SU-DHL-6 (cell line): Measurements from ENCODE around the gene MED23.

Experiments used
- H2AFZ ChIP-seq: fragments of 200-600 bp; sonication (generic); 2 replicates; pipeline ENCODE4 v1.6.1; 2014; ENCODE audit warnings: low read depth, mild to moderate bottlenecking, moderate library complexity, mixed read lengths, antibody characterized with exemption, low read length; ENCODE audit not compliant: severe bottlenecking
- H3F3A ChIP-seq: fragments of 200-600 bp; shearing (Covaris generic); 2 replicates; pipeline ENCODE4 v1.6.0; 2016; ENCODE audit warnings: antibody characterized with exemption, mild to moderate bottlenecking; ENCODE audit not compliant: insufficient read depth
- H3K27ac ChIP-seq: fragments of 200-600 bp; sonication (generic); 2 replicates; pipeline ENCODE4 v1.5.1; 2016; ENCODE audit warnings: low read depth, mild to moderate bottlenecking, low read length, moderate library complexity, mixed read lengths
- H3K27me3 ChIP-seq: fragments of 200-600 bp; sonication (generic), shearing (Covaris generic); 2 replicates; pipeline ENCODE4 v1.6.0; 2014; ENCODE audit warnings: mild to moderate bottlenecking, low read length
- H3K36me3 ChIP-seq: fragments of 200-600 bp; sonication (generic); 2 replicates; pipeline ENCODE4 v1.6.1; 2014; ENCODE audit warnings: mild to moderate bottlenecking, low read length, mixed read lengths
- H3K4me2 ChIP-seq: fragments of 300-600, 200-600 bp; shearing (Covaris generic), sonication (generic); 2 replicates; pipeline ENCODE4 v1.6.0; 2014; ENCODE audit warnings: low read length, low read depth, mild to moderate bottlenecking; ENCODE audit not compliant: poor library complexity, severe bottlenecking
- H3K4me3 ChIP-seq: fragments of 200-600 bp; sonication (generic); 2 replicates; pipeline ENCODE4 v1.5.1; 2014; ENCODE audit warnings: antibody characterized with exemption, low read length, mild to moderate bottlenecking, mixed read lengths; ENCODE audit not compliant: insufficient read depth, poor library complexity, severe bottlenecking
- H3K79me2 ChIP-seq: fragments of 200-600 bp; sonication (generic); 2 replicates; pipeline ENCODE4 v1.6.1; 2014; ENCODE audit warnings: mild to moderate bottlenecking, low read length, moderate library complexity; ENCODE audit not compliant: insufficient read depth
- H3K9ac ChIP-seq: fragments of 200-600 bp; sonication (generic); 2 replicates; pipeline ENCODE4 v1.7.0; 2014; ENCODE audit warnings: mild to moderate bottlenecking, low read length
- H3K9me2 ChIP-seq: fragments of 200-600 bp; sonication (generic); replicated peaks from 2 replicates; pipeline ENCODE4 v1.6.1; 2014; ENCODE audit warnings: low read length; ENCODE audit not compliant: insufficient read depth
- H3K9me3 ChIP-seq: fragments of 200-600 bp; sonication (generic); 2 replicates; pipeline ENCODE4 v1.6.1; 2014; ENCODE audit warnings: low read length, mixed read lengths; ENCODE audit not compliant: insufficient read depth
- H4K20me1 ChIP-seq: fragments of 200-600 bp; sonication (generic); 2 replicates; pipeline ENCODE4 v1.6.1; 2014; ENCODE audit warnings: low read depth, mild to moderate bottlenecking, antibody characterized with exemption, low read length, moderate library complexity, mixed read lengths
- CTCF ChIP-seq: fragments of 200-600 bp; sonication (generic); IDR thresholded peaks from one replicate; pipeline ENCODE4 v1.5.1; 2017; ENCODE audit warnings: antibody characterized with exemption, mild to moderate bottlenecking, low read length, moderate library complexity; ENCODE audit not compliant: insufficient read depth, poor library complexity, severe bottlenecking
- EZH2phosphoT487 ChIP-seq: fragments of 200-600 bp; sonication (generic), shearing (Covaris generic); conservative IDR thresholded peaks from 2 replicates; pipeline ENCODE4 v1.6.1; 2018; ENCODE audit warnings: mild to moderate bottlenecking, antibody characterized with exemption, low read length, moderate library complexity, mixed read lengths

The MED23 gene

GRCh38 chr6:131655951-131656350 is 27.9 kb upstream of the MED23 start:
- Histone ChIP-seq H3K4me3 (no peak overlapping the region), H3K79me2 (no peaks in the 10 kb centered on the region), H3K9me3 (no peaks in the 10 kb centered on the region), H3K27me3 (no peaks in the 10 kb centered on the region), H3K4me2 (no peak overlapping the region), H3F3A (no peaks in the 10 kb centered on the region), H3K36me3 (peaks cover 29% of the 10 kb centered on the region; the same call in 1 of the 2 replicates), H2AFZ (no peak overlapping the region), H3K9me2 (no peaks in the 10 kb centered on the region), H4K20me1 (no peaks in the 10 kb centered on the region), H3K27ac (no peak overlapping the region), H3K9ac (no peak overlapping the region)
- TF ChIP-seq CTCF (no peak), EZH2phosphoT487 (no peak)

GRCh38 chr6:131655387-131655786 is 27.3 kb upstream of the MED23 start:
- Histone ChIP-seq H3K9me3 (no peaks in the 10 kb centered on the region), H4K20me1 (no peaks in the 10 kb centered on the region), H3K4me3 (no peak overlapping the region), H3F3A (no peaks in the 10 kb centered on the region), H3K36me3 (peaks cover 25% of the 10 kb centered on the region; the same call in 1 of the 2 replicates), H3K9me2 (no peaks in the 10 kb centered on the region), H2AFZ (no peak overlapping the region), H3K27me3 (no peaks in the 10 kb centered on the region), H3K79me2 (no peaks in the 10 kb centered on the region), H3K4me2 (no peak overlapping the region), H3K27ac (no peak overlapping the region), H3K9ac (no peak overlapping the region)
- TF ChIP-seq CTCF (no peak), EZH2phosphoT487 (no peak)

GRCh38 chr6:131654326-131654725 is 26.3 kb upstream of the MED23 start:
- H3K9me2 ChIP-seq: no peaks in the 10 kb centered on the region
- H3K9ac ChIP-seq: no peak overlapping the region
- no peaks in the 10 kb centered on the region for H4K20me1 ChIP-seq
- H3K27ac ChIP-seq: no peak overlapping the region
- H3K4me3 ChIP-seq: no peak overlapping the region
- H3K27me3 ChIP-seq: no peaks in the 10 kb centered on the region
- no peaks in the 10 kb centered on the region for H3K79me2 ChIP-seq
- H3K36me3 ChIP-seq: peaks cover 25% of the 10 kb centered on the region; the same call in 1 of the 2 replicates
- H3K9me3 ChIP-seq: no peaks in the 10 kb centered on the region
- no peak overlapping the region for H3K4me2 ChIP-seq
- H2AFZ ChIP-seq: no peak overlapping the region
- no peaks in the 10 kb centered on the region for H3F3A ChIP-seq
- TF ChIP-seq EZH2phosphoT487 (no peak), CTCF (no peak)
